ENCODE data around the gene SMOC2. TPM values are rescaled to one million over a fixed set of nuclear protein-coding genes. Genes with fewer than 3 reads are reported as not detected.

Gene SMOC2
- polyA plus RNA-seq, 2 of the 4 experiments (the other 2 are of a cell fraction): not detected

DNA sequence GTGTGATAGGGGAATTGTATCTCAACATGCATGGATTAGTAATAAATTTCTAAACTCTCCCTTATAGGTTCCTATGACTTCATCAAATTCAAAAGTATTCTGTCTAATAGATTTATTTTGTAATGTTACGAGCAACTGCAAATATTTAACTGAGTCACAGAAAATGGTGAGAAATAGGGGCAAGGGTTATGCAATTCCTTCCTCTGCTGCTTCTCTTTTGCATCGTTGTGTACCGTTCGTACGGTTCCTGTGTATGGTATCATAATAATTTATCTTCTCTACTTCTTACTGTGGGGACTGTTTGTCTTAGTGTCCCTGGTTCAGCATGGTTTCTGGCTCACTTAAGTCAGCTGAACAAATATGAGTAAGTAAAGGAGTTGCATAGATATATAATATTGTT lies 44.8 kb downstream of the SMOC2 start:
- CTCF ChIA-PET: no interaction called here
- Histone ChIP-seq H3K4me2 (no peak overlapping the region), H3K9me3 (no peaks in the 10 kb centered on the region), H3K27ac (no peak overlapping the region), H3K4me3 (no peak overlapping the region), H3K4me1 (no peaks in the 10 kb centered on the region)
- no peak for ATAC-seq
- WGBS (ENCODE audit: missing lambda C conversion rate): 12% methylated on average over 5 of the region's 5 CpGs
- POLR2A ChIA-PET: no interaction called here
- no peak for DNase-seq (ENCODE audit: low read depth in 1 of 2, low spot score in 1 of 2)
- TF ChIP-seq HES2 (IDR thresholded peaks at IDR 0.05) (no peak), CEBPB (IDR thresholded peaks at IDR 0.05) (no peak), ZFP36 (IDR thresholded peaks at IDR 0.05; ENCODE audit: borderline replicate concordance, partially characterized antibody) (no peak), RAD21 (conservative IDR thresholded peaks at IDR 0.05 in 1 of 2, IDR thresholded peaks at IDR 0.05 in 1 of 2) (no peak), POLR2A (IDR thresholded peaks at IDR 0.05; ENCODE audit: low read length) (no peak), HOXA7 (CRISPR knock-in tag; IDR thresholded peaks at IDR 0.05) (no peak), MAFK (IDR thresholded peaks at IDR 0.05; ENCODE audit: partially characterized antibody) (no peak), KDM1A (IDR thresholded peaks at IDR 0.05; ENCODE audit: low read depth) (no peak), JUN (IDR thresholded peaks at IDR 0.05) (no peak), HOXB13 (CRISPR knock-in tag; IDR thresholded peaks at IDR 0.05; ENCODE audit: low read depth) (no peak), BCL3 (IDR thresholded peaks at IDR 0.05) (no peak)
- TF ChIP-seq, protein P1, sequence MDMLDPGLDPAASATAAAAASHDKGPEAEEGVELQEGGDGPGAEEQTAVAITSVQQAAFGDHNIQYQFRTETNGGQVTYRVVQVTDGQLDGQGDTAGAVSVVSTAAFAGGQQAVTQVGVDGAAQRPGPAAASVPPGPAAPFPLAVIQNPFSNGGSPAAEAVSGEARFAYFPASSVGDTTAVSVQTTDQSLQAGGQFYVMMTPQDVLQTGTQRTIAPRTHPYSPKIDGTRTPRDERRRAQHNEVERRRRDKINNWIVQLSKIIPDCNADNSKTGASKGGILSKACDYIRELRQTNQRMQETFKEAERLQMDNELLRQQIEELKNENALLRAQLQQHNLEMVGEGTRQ (IDR thresholded peaks at IDR 0.05): no peak
- FAIRE-seq: no peak

- no peak for DNase-seq (ENCODE audit: low read depth in 1 of 2, low spot score in 1 of 2)
- ChIA-PET CTCF (no interaction called here), POLR2A (no interaction called here)
- no peak for FAIRE-seq
- H3K4me2 ChIP-seq: no peak overlapping the region
- H3K4me3 ChIP-seq: no peak overlapping the region
- no peak overlapping the region for H3K27ac ChIP-seq
- TF ChIP-seq BCL3 (IDR thresholded peaks at IDR 0.05): no peak
- TF ChIP-seq EHMT2 (IDR thresholded peaks at IDR 0.05; ENCODE audit: low read depth): no peak
- TF ChIP-seq RARB (CRISPR knock-in tag; IDR thresholded peaks at IDR 0.05): no peak
- TF ChIP-seq NR3C1 (IDR thresholded peaks at IDR 0.05): no peak
- no peak for TF ChIP-seq REST (IDR thresholded peaks at IDR 0.05)
- TF ChIP-seq ELK1 (IDR thresholded peaks at IDR 0.05; ENCODE audit: low read depth, low read length): no peak
- no peak for TF ChIP-seq EHF (CRISPR knock-in tag; IDR thresholded peaks at IDR 0.05)
- TF ChIP-seq ESRRA (IDR thresholded peaks at IDR 0.05; ENCODE audit: borderline replicate concordance, low read length): no peak
- no peak for TF ChIP-seq MAX (IDR thresholded peaks at IDR 0.05)
- no peak for TF ChIP-seq RAD21 (conservative IDR thresholded peaks at IDR 0.05 in 1 of 2, IDR thresholded peaks at IDR 0.05 in 1 of 2)
- no peak for TF ChIP-seq NFE2L2 (conservative IDR thresholded peaks at IDR 0.05; ENCODE audit: low read length)
- no peak for TF ChIP-seq HOXB13 (CRISPR knock-in tag; IDR thresholded peaks at IDR 0.05; ENCODE audit: low read depth)
- no peak for ATAC-seq
- no peaks in the 10 kb centered on the region for H3K9me3 ChIP-seq
- H3K4me1 ChIP-seq: no peaks in the 10 kb centered on the region
- 10% methylated on average over 6 of the region's 8 CpGs for WGBS (ENCODE audit: missing lambda C conversion rate)
These were observed 49.8 kb downstream of the SMOC2 start for GRCh38 chr6:168490757-168491156.

All from A549 (cell line).